Activated T-cell treated with anti-CD3 and anti-CD28 coated beads for 48 hours (primary cell): Measurements from ENCODE around the gene WIPF2.

Experiments
- DNase-seq: peaks from one replicate; pipeline ENCODE4 v3.0.0-alpha.2; 2020; ENCODE audit warnings: low read depth

The WIPF2 gene, protein sequence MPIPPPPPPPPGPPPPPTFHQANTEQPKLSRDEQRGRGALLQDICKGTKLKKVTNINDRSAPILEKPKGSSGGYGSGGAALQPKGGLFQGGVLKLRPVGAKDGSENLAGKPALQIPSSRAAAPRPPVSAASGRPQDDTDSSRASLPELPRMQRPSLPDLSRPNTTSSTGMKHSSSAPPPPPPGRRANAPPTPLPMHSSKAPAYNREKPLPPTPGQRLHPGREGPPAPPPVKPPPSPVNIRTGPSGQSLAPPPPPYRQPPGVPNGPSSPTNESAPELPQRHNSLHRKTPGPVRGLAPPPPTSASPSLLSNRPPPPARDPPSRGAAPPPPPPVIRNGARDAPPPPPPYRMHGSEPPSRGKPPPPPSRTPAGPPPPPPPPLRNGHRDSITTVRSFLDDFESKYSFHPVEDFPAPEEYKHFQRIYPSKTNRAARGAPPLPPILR

GRCh38 chr17:40218740-40219593 is at the start of gene WIPF2:
TSS of gene WIPF2 (plus strand) at chr17:40219304. CDS start at chr17:40256460, 37,156 bp downstream.
- DNase-seq, result peak; percentile 96

GRCh38 chr17:40170325-40170724 is 48.8 kb upstream of the WIPF2 start:
- DNase-seq, result no peak

GRCh38 chr17:40171750-40172149 is 47.4 kb upstream of the WIPF2 start:
- no peak for DNase-seq

DNA sequence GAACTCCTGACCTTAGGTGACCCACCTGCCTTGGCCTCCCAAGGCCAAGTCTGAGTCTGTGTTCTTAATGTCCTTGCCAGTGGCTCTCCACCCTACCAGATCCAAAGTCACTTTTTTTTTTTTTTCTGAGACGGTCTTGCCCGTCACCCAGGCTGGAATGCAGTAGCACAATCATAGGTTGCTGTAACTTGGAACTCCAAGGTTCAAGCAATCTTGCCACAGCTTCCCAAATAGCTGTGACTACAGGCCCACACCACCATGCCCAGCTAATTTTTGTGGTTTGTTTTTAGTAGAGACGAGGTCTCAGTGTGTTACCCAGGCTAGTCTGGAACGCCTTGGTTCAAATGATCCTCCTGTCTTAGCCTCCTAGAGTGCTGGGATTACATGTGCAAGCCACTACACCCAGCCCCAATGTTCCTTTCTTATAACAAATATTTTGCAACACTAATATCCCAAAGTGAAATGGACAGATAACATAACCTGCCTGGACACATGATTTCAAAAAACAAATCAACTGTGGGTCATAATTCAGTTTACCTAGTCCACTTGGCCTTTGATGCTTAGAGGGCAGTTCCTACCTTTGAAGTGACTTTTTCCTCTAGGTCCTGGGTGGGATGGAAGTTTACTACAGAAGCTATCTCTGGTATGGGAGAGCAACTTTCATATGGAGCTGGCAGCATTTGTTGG is 45.9 kb upstream of the WIPF2 start:
- no peak for DNase-seq

DNA sequence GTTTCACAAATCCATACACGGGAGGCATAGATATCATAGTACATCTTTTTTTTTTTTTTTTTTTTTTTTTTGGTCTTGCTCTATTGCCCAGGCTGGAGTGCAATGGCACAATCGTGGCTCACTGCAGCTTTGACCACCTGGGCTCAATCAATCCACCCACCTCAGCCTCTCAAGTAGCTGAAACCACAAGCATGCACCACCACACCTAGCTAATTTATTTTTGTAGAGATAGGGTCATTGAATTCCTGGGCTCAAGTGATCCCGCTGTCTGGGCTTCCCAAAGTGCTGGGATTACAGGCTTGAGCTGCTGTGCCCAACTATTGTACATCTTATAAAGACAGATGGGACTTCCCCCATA is 45.3 kb upstream of the WIPF2 start:
- no peak for DNase-seq

- DNase-seq, result no peak
These were observed 44.6 kb upstream of the WIPF2 start for GRCh38 chr17:40174514-40174913.

DNA sequence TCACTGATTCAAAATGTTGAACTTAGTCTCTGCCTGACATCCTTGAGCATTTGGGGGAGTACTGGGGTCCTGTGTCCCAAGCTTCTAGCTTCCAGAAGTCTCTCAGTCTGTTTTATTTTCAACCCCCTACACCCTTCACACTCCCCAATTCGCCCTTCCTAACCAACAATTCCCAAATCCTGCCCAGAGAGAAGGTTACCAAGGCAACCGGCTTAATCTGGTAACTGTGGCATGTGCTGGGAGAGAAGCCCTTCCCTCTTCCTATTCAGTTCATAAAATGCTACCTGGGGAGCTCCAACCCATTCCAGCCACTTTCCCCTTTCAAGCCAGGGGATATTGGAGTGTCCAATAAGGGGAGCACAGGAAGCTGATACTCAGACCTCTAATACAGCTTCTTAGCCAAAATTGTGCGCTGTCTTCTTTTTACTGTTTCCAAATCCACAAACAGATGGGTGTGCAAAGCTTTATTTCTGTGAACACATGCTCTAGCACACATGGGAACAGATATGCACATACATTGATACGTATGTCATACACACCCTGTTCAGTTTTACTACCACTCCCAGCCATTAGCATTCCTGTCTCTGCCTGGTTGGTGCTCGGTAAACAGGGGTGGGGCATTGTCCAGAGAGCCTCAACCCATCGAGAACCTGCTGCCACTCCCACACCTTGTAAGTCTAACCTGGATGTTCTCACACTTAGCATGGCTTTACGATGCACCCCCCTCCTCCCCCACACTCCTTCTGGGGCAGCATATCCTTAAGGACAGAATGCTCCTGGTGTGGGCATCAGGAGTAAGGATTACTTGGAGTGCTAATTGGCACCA is 43.0 kb upstream of the WIPF2 start:
- no peak for DNase-seq

DNA sequence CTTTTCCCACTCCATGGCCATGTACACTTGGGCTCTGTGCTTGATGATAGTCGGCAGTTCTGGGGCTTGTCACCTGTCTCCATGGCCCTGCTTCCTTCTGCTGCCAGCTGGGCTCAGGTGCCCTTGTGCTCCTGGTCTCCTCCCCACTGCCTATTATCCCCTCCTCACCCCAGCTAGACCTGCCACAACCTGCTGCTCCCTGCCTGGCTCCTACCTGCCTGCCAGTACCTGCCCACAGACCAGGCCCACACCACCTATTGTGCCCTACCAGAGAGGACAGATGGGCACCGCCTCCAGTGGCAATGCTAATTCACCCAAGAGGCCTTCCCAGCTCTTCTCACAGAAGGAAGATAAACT is 42.4 kb upstream of the WIPF2 start:
- no peak for DNase-seq

GRCh38 chr17:40177275-40177874 is 41.7 kb upstream of the WIPF2 start, which contains the start of gene RAPGEFL1:
TSS of gene RAPGEFL1 (plus strand) at chr17:40177470. CDS start at chr17:40177862, 392 bp downstream.
- DNase-seq, result peak; percentile 85

DNA sequence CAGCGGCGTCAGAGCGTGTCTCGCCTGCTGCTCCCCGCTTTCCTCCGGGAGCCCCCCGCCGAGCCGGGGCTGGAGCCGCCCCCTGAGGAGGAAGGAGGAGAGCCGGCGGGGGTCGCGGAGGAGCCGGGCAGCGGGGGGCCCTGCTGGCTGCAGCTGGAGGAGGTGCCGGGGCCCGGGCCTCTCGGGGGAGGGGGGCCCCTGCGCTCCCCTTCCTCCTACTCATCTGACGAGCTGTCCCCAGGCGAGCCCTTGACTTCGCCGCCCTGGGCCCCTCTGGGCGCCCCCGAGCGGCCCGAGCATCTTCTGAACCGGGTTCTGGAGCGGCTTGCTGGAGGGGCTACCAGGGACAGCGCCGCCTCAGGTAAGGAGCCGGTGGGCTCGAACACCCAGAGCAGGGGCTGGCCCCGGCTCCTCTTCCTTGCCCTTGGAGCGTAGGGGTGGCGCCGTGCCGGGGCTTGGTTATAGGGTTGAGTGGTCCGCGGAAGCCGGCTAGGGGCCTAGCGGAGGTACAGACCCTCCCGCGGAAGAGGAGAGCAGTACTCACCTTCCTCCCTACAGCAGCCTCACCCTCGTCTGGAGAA is 41.0 kb upstream of the WIPF2 start:
- DNase-seq, result no peak

GRCh38 chr17:40178660-40179059 is 40.4 kb upstream of the WIPF2 start:
- DNase-seq, result no peak

- DNase-seq, result no peak
These were observed 39.0 kb upstream of the WIPF2 start for GRCh38 chr17:40179923-40180659.

GRCh38 chr17:40180694-40181093 is 38.4 kb upstream of the WIPF2 start:
- no peak for DNase-seq

- DNase-seq, result no peak
These were observed 37.9 kb upstream of the WIPF2 start for GRCh38 chr17:40181205-40181604.

DNA sequence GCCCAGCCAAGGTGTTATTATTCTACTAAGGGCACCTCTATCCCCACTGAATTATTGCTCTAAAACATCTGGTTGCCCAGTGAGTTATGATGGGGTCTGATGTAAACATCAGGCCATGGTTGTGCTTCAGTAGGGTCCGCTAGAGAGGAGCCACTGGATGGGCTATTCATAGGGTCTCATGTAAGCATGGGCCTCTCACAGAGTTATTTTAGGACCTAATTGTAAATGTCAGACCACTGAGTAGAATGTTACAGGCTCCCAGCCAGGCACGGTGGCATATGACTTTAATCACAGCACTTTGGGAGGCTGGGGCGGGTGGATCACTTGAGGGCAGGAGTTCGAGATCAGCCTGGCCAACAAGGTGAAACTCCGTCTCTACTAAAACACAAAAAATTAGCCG is 36.5 kb upstream of the WIPF2 start:
- DNase-seq, result no peak

GRCh38 chr17:40187238-40187637 is 31.9 kb upstream of the WIPF2 start:
- DNase-seq, result no peak

DNA sequence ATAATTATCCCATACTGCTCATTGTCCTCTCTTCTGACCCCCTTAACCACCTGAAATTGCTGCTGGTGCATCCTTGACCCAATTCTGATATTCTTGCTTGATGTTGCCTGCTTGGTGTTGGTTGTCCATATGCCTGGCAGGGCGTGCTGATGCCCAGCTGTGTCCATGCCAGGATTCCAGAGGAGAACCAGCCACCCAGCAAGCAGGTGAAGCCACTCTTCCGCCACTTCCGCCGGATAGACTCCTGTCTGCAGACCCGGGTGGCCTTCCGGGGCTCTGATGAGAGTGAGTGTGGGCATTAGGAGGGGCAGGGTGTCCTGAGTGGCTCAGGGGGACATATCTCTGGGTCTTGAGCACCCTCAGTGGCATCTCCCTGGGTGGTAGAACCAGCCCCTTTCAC is 30.4 kb upstream of the WIPF2 start:
- DNase-seq, result no peak

DNA sequence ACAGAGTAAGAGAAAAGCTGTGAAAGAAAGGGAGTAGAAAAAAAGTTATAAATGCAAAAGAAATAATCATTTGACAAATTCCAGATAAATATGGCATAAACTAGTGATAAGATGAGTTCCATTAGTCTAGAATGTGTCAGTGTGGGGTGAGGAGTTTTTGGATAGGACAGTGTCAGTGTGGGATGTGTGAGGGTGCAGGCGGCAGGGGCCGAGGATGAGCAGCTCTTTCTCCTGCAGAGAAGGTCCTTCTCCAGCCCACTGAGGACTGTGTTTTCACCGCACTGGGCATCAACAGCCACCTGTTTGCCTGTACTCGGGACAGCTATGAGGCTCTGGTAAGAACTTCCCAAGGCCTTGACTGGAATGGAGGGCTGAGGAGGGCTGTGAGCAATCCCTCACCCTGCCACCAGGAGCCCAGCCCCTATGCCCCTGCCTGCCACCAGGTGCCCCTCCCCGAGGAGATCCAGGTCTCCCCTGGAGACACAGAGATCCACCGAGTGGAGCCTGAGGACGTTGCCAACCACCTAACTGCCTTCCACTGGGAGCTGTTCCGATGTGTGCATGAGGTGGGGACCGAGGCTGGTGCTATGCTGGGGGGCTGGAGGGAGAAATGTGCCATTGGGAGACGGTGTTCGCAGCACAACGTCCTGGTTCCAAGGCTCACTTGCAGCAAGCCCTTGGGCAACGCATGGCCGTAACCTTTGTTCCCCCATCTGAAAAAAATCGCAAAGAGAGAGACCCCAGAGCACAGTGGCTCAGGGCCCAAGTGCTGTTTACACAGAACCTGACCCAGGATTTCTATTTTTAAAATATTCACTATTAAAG is 28.7 kb upstream of the WIPF2 start:
- peak; percentile 34 for DNase-seq
